Adipose tissue (tissue), 3 donors: ENCODE measurements around the gene IFNAR2. TPM values are rescaled to one million over a fixed set of nuclear protein-coding genes. Genes with fewer than 3 reads are reported as not detected.
"Not testable (repeated sequence)": the region's sequence is repeated elsewhere in the genome, so short reads cannot be mapped to it uniquely, and the experiment has no call there.

Experiments used
- H3K27ac ChIP-seq: one replicate; pipeline ENCODE4 v1.5.1; 2013; ENCODE audit warnings: low read depth, low read length
- WGBS, 3 donors: extraction: QIAGEN DNeasy Blood & Tissue Kit; methylation state at CpG; one replicate each; pipeline ENCODE4 v1.1.7; 2013; 5-methylcytosine and 5-hydroxymethylcytosine counted together
- polyA plus RNA-seq, 3 donors: library from polyadenylated mRNA; stranded (reverse); fragments of 200-250 nt; gene quantifications; one replicate each; pipeline ENCODE4 v1.2.3, GENCODE V29; 2013
- donor health status: healthy with polysubstance abuse.
- donor health status: Bipolar disorder and iron deficiency.
- donor health status: healthy.

IFNAR2 gene
- polyA plus RNA-seq, 3 donors = 5.3 to 21.2 (median 16.0) TPM

DNA sequence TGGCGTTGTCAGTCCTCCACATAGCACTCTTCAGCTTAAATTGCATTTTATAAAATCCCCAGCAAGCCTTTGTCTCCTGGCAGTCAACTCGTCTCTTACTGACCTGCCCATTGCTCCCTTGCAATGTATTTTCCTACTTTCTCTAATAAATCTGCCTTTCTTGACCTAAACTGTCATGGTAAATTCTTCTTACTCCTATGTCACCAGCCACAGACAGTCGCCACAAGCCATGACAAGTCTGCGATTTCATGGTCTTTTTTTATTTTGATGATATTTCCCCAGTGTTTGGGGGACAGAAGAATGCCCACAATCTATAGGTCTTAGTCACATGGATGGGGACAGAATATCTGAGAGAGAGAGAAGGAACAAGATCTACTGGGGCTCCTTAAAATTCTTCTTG, 8.4 kb downstream of the IFNAR2 start:
- no peak overlapping the region for H3K27ac ChIP-seq
- 84 to 90% (median 90%) methylated on average over 4 of the region's 4 CpGs for WGBS, 3 donors

GRCh38 chr21:33238565-33239255, 9.0 kb downstream of the IFNAR2 start:
- WGBS, 3 donors = 71 to 91% (median 78%) methylated on average over 7 of the region's 7 CpGs
- H3K27ac ChIP-seq = no peak overlapping the region

DNA sequence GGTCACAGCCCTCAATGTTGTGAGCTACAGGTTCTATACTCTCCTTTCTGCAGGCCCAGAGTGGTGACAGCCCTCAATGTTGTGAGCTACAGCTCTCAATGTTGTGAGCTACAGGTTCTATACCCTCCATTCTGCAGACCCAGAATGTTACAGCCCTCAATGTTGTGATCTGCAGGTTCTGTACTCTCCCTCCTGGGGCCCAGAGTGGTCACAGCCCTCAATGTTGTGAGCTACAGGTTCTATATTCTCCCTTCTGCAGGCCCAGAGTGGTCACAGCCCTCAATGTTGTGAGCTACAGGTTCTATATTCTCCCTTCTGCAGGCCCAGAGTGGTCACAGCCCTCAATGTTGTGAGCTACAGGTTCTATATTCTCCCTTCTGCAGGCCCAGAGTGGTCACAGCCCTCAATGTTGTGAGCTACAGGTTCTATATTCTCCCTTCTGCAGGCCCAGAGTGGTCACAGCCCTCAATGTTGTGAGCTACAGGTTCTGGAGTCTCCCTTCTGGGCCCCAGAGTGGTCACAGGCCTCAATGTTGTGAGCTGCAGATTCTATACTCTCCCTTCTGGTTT, 9.9 kb downstream of the IFNAR2 start:
- not testable (repeated sequence) for H3K27ac ChIP-seq

GRCh38 chr21:33240404-33240803, 10.7 kb downstream of the IFNAR2 start:
- WGBS, 3 donors = 93 to 97% (median 94%) methylated on average over 2 of the region's 2 CpGs
- no peak overlapping the region for H3K27ac ChIP-seq

DNA sequence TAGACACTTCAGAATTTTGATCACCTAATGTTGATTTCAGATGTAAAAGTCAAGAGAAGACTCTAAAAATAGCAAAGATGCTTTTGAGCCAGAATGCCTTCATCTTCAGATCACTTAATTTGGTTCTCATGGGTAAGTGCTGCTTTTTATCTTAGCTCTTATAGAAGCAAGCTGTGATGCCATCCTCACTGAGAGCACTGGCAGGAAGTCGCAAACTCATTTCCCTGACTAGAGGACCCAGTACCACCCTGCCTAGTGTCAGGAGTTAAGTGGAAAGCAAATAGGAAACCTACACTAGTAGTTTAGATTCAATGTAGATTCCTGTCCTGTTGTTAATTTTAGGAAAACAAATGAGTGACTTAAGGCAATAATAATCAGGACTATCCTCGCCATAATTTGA, 12.1 kb downstream of the IFNAR2 start:
- whole genome bisulfite sequencing, 3 donors = 86 to 95% (median 89%) methylated on average over 2 of the region's 2 CpGs
- no peak overlapping the region for H3K27ac ChIP-seq

DNA sequence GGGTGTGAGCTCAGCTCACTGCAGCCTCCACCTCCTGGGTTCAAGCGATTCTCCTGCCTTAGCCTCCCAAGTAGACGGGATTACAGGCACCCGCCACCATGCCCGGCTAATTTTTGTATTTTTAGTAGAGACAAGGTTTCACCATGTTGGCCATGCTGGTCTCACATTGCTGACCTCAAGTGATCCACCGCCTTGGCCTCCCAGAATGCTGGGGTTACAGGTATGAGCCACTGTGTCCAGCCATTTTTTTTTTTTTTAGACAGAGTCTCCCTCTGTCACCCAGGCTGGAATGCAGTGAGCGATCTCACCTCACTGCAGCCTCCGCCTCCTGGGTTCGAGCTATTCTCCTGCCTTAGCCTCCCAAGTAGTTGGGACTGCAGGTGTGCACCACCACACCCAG, 13.1 kb downstream of the IFNAR2 start:
- WGBS, 3 donors = 93 to 100% (median 97%) methylated on average over 8 of the region's 8 CpGs
- not testable (repeated sequence) for H3K27ac ChIP-seq

- H3K27ac ChIP-seq = no peak overlapping the region
These were observed 14.5 kb downstream of the IFNAR2 start for GRCh38 chr21:33244082-33244778.

DNA sequence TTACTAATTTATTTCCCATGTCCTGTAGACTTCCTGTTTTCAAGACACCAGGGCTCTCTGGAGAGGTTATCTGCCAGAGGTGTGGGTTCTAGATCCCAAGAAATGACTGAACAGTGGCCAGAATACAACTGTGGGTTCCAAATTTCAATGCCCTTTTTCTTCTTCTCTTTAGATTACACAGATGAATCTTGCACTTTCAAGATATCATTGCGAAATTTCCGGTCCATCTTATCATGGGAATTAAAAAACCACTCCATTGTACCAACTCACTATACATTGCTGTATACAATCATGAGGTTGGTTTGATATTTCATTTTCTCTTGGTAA, 15.0 kb downstream of the IFNAR2 start:
- no peak overlapping the region for H3K27ac ChIP-seq
- 42 to 92% (median 54%) methylated on average over 2 of the region's 2 CpGs for WGBS, 3 donors

More at GRCh38 chr21:33244082-33244778, 14.5 kb downstream of the IFNAR2 start:
- 53 to 75% (median 54%) methylated on average over 6 of the region's 6 CpGs for WGBS, 3 donors

DNA sequence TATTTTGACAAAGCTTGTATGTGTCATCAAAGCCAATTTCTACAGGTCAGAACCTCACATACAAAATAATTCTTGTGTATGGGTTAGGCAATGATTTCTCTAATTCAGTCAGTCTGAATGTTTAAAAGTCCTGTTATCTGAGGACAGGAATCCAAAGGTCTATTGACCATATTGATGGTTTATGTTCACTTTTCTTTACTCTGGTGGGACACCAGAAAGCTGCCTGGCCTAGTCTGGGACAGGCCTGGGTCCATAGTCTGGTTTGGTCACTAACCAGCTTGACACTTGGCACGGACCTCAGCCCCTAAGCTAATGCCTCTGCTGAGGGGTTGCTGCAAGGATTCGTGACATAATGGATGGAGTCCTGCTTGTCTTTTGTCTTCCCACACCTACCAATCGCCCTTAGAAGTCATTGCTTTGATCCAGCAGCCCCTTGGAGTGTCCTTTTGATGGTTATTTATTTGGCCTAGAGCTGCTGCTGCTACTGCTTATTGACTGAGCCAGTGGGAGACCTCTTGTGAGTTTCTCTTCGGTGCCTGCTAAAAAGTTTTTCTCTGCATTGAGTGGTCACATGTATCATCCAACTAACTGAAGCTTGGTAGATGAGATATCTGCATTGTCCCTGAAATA, 15.7 kb downstream of the IFNAR2 start:
- WGBS, 3 donors = 83 to 92% (median 86%) methylated on average over 4 of the region's 4 CpGs
- no peak overlapping the region for H3K27ac ChIP-seq

- H3K27ac ChIP-seq = no peak overlapping the region
- WGBS, 3 donors = 76 to 93% (median 78%) methylated on average over 5 of the region's 5 CpGs
These were observed 16.8 kb downstream of the IFNAR2 start for GRCh38 chr21:33246506-33246905.

DNA sequence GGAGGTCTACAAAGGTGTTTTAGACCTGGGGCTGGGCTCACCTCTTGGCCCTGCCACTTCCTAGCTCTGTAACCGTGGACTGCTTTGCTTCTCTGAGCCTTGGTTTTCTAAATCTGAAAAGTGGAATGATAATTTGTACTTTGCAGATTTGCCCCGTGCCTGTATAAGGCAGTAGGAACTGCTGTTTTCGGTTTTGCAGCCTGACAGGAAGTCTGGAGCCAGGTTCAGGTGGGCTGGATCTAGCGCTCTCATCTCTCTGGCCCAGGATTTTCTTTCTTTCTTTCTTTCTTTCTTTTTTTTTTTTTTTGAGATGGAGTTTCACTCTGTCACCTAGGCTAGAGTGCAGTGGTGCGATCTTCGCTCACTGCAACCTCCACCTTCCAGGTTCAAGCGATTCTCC, 17.2 kb downstream of the IFNAR2 start:
- 84 to 94% (median 87%) methylated on average over 7 of the region's 7 CpGs for WGBS, 3 donors
- H3K27ac ChIP-seq = no peak overlapping the region

GRCh38 chr21:33247599-33247998, 17.9 kb downstream of the IFNAR2 start:
- H3K27ac ChIP-seq = no peak overlapping the region
- 39 to 63% (median 42%) methylated on average over 6 of the region's 6 CpGs for WGBS, 3 donors

DNA sequence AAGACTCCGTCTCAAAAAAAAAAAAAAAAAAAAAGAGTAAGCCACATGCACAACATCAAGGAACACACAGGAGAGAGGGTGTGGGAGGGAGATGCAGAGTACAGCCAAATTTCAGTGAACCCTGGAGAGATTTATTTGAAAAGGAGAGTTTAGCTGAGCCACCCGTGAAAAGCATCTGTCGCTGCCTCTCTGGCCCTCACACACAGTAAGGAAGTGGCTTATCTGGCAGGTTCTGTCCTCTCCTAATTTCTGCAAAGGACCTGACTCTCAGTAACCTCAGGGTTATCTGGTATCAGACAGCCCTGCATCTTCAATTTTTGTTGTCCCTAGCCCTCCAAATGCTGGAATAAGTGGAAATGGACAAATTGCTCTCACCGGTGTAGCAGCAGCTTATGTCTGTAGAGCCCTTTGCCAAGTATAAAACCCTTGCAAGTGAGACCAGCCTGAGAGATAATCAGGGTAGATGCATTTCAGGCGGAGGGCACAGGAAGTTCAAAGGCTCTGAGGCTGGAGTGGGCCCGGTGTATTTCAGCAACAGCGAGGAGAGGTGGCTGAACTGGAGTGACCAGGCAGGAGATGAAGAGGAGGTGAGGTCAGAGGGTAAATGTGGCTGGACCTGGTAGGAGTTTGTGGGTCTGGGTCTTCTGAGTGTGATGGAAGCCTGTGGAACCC, 19.7 kb downstream of the IFNAR2 start:
- 76 to 92% (median 79%) methylated on average over 6 to 7 of the region's 7 CpGs for WGBS, 3 donors
- no peak overlapping the region for H3K27ac ChIP-seq

- H3K27ac ChIP-seq = no peak overlapping the region
- WGBS, 3 donors = 79 to 90% (median 83%) methylated on average over 2 of the region's 2 CpGs
These were observed 21.4 kb downstream of the IFNAR2 start for GRCh38 chr21:33251119-33251518.

GRCh38 chr21:33253382-33253781, 23.6 kb downstream of the IFNAR2 start:
- WGBS, 3 donors = 73 to 91% (median 77%) methylated on average over 6 of the region's 6 CpGs
- not testable (repeated sequence) for H3K27ac ChIP-seq

DNA sequence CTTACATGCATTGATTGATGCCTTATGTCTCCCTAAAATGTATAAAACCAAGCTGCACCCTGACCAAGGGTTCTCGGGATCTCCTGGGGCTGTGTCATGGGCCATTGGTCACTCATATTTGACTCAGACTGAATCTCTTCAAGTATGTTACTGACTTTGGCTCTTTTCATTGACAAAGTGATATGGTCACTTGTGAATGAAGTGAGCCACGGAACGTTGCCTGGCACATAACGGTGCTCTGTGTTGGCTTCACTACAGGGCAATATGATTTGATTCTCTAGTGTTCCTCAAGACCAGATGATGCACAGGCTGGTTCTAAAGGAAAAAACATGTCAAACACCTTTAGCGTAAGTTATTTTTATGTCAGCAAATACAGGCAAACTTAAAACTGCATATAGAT, 25.0 kb downstream of the IFNAR2 start:
- no peak overlapping the region for H3K27ac ChIP-seq
- WGBS, 3 donors = 95 to 98% (median 96%) methylated on average over 5 of the region's 5 CpGs

DNA sequence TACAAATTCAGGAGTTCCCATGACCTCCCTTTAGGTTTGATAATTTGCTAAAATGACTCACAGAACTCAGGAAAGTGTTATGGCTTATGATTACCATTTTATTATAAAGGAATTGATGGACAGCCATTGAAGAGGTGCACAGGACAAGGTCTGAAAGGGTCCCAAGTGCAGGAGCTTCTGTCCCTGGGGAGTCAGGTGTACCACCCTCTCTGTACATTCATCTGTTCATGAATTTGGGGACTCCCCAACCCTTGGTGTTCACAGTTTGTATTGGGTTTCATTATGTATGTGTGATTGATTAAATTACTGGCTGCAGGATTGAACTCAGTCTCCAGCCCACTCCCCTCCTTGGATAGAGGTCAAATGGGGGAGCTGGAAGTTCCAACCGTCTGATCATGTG, 25.7 kb downstream of the IFNAR2 start:
- WGBS, 3 donors = 54 to 75% (median 71%) methylated on average over 1 of the region's 1 CpG
- no peak overlapping the region for H3K27ac ChIP-seq

DNA sequence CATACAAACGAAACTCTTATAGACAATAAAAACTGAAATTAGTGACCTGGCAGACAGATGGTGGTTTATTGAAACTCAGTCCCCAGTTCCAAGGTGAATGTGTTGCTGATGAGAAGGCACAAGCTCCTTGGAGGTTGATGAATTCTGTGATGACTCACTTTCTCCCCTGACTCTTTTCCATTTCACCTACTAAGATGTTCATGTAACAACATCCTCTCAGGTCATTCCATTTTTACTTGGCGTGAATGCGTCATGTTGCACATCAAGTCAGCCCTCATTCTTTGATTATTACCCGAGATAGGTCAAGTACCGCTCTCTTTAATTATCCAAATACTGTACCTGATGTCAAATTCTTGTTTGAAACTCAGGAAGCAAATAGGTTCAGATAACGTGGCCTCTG, 26.3 kb downstream of the IFNAR2 start:
- WGBS, 3 donors = 88 to 93% (median 90%) methylated on average over 6 of the region's 6 CpGs
- H3K27ac ChIP-seq = no peak overlapping the region
